ENCODE results near the gene PLEKHO1.

PLEKHO1 gene

DNA sequence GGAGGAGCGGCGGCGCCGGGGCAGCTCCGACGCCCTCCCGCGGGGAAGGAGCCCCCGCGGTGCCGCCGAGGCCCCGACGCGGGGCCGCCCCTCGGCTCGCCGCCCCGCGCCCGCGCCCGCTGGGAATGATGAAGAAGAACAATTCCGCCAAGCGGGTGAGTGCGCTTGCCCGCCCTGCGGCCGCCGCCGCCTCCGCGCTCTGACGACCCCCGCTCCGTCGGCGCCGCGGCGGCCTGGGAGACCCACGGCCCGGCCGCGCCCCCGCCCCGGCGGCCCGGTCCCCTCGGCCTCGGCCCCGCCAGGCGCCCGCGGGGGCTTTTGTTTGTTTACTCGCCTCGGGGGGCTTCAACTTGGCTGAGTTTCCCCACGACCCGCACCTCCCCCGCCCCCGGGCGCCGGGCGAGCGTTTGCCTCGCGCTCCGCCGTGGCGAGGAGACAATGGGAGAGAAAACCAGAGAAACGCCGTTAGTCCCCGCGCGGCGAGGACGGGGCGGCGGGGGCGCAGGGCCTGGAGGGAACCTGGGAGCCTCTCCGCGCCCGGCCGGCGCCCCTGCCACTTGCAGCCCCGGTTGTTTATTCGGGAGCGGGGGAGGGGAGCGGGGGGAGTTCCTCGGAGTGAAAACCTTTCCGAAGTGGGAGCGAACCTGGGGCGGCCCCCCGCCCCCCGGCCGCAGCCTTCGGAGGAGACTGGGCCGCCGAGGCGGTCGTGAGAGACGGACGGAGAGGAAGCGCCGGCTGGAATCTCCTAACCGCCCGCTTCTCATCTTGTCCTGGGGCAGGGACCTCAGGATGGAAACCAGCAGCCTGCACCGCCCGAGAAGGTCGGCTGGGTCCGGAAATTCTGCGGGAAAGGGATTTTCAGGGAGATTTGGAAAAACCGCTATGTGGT, 661 bp downstream of the PLEKHO1 start:
- peak; percentile 43 for DNase-seq

DNA sequence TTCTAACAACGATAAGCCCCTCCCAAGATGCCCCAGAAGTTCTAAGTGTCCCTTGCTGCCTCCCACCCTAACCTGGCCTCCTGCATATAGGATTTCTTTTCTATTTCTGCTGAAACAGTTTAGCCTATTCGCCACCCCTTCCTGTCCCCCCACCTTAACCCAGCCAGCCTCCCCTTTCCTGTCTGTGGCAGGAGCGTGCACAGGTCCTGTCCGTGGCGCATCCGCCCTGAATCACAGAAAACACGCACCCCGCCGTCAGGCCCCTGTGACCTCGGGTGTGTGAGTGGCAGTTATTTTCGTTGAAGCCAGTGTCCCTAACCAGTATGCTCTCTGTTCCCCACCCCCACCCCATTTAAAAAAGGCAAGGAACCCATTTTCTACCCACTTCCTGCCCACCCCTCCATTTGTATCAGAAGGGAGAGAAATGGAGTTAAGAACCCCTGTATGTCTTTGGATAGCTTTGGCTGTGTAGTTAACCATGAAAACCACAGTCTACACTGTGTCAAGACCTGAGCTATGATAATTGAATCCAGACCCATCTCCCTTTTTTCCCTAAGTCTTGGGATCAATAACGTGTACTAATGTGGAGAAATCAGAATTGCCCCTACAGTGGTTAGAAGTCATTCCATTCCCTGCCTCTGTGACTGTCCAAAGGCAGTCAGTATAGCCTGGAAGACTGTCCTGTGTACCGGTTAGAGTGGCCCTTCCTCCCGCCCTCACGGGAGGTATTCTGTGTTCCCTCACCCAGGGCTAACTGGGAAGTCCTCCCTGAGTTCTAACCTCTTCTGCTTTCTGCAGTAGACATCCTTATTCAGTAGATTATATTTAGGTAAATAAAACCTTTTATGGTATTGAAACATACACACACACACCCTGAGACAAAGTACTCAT, 1.8 kb downstream of the PLEKHO1 start:
- no peak for DNase-seq

DNA sequence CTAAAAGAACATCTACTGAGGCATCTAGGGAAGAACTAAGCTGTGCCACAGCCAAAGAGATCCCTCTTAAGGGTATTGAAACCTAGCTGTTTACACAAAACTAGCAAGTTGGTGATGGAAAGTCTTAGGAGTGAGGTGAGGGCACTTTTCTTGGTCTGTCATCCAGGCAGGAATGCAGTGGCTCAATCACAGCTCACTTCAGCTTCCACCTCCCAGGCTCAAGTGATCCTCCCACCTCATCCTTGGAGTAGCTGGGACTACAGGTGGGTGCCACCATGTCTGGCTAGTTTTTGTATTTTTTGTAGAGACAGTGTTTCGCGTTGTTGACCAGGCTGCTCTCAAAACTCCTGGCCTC, 2.4 kb downstream of the PLEKHO1 start:
- no peak for DNase-seq

DNA sequence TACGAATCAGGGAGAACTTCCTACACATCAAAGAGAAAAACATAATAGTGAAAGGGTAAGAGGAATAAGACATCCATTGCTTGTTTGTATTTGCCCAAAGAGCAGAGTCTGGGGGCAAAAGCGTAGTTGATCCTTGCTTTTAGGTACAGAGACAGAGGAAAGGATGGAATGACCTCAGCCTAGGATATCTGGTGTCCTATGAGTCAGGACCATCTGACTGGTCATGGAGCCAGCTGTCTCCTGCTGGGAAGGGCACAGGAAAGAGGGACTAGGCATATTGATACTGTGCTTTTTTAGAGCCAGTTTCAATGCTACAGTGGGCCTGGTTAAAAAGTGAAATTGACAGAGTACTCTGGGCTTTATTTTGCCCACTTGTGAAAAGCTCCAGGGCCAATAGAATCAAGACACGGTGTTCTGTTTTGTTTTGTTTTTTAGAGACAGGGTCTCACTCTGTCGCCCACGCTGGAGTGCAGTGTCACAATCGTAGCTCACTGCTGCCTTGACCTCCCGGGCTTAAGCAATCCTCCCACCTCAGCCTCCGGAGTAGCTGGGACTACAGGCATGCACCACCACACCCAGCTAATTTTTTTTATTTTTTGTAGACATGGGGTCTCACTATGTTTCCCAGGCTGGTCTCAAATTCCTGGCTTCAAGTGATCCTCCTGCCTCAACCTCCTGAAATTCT, 3.2 kb downstream of the PLEKHO1 start:
- no peak for DNase-seq

DNA sequence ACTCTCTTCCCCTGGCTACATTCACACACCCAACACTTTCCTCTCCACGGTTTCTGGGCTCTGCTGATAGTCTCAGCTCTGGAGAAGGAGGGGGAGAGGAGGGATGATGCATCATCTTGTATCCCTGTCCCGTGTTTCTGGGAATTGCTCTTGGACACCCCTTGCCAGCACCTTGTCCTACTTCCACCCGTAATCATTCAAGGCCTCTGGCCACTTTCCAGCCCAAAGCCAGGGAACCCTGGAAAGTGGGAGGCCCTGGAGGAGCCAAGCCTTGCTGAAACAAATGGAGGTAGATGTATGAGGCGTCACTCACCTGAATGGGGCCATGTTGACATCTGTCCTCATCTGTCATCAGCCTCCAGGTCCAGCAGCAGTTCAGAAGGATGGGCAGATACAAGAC, 4.4 kb downstream of the PLEKHO1 start:
- DNase-seq, result no peak

DNA sequence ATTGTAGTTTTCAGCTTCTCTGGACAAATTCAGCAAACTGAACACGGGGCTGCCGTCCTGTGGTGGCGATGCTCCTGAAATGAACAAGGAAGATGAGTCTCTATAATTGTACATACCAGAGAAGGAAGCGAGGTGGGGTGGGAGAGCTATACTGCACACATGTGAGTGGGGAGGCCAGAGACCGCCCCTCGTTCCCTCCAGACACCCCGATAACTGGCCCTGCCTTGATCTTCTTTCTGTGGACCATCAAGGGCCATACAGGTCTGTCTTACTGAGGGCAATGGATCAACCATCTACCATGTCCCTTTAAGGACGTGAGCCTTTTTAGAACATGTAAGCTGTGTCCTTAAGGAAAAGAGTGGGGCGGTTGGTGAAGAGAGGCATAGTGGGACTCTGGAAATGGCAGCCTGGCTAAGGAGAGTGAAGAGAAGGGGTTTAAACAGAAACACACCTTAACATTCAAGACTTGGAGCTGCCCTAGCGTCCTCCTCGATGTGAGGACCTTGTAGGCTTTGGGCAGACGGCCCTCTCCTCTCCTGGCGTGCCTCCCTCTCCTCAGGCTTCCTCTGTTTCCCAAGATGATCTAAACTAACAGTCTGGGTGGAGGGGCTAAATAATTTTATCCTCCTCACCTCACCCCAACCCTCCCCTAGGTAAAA, 5.8 kb downstream of the PLEKHO1 start:
- no peak for DNase-seq

DNA sequence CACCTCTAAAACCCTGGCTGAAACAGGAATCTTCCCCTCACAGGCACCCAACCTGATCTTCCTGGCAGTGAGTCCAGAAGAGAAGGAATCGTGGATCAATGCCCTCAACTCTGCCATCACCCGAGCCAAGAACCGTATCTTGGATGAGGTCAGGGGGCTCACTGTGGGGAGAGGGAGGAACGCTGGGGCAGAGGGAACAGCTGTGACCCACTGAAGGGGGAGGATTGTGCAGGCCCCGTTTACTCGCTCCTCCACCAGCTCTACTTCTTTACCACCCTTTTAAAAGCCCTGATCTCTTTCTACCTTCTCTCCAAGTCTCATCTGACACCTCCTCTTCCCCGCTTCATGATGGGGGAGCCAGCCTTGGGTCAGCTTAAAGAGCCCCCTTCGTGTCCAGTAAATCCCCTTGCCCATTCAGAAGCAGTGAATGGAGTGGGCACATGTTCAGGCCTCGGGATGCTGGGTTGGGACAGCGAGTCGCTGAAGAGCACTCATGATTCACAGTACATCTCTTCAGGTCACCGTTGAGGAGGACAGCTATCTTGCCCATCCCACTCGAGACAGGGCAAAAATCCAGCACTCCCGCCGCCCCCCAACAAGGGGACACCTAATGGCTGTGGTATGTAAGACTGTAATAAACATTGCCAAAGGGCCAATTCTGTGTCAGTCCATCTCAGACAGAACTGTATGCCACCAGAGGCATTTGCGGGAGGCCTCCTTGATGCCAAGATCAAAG, 7.3 kb downstream of the PLEKHO1 start:
- no peak for DNase-seq

DNA sequence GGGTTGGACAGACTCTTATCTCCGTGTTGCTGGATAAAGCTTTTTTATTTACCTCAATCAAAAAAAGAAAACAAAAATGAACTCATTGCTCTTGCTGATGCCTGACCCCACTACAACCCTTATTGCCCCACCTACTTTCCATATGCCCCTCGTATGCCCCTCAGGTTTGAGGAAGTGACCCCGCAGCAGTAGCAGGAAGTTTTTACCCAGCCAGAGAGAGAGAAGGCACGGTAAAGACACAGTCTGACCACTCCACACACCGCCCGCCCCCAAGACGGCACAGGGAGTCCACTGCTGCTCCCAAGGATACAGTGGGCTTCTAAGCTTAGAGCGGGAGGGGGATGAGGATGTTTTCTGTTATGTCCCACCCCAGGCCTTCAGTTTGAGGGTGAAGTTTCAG, 9.8 kb downstream of the PLEKHO1 start:
- no peak for DNase-seq

DNA sequence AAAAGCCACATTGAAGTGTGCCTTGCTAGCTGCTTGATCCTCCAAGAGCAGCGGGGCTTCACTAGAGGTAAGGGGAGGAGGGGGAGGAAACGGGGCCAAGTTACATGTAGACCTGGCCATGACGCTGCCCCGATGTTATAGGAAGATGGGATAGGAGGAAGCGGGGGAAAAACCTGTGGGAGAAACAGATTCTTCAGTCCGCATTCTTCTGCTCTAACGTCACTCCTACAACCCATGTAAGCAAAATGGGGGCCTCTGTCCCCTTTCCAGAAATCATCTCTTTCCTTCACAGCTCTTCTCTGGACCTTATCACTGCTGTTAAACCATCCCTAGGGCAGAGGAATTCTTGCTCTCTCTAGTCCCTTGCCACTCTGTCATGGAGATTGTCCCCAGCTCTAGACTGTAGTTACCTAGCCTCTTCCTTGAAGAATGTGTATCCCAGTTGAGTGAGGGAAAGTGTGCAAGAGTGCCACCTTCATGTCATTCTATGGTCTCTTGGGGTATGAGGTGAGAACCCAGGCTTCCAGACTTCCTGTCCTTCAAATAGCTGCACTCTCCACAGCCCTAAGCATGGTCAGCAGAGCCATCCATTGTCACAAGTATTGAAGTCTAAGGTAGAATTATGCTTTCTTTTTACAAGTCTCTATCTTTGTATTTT, 11.4 kb downstream of the PLEKHO1 start:
- no peak for DNase-seq

DNA sequence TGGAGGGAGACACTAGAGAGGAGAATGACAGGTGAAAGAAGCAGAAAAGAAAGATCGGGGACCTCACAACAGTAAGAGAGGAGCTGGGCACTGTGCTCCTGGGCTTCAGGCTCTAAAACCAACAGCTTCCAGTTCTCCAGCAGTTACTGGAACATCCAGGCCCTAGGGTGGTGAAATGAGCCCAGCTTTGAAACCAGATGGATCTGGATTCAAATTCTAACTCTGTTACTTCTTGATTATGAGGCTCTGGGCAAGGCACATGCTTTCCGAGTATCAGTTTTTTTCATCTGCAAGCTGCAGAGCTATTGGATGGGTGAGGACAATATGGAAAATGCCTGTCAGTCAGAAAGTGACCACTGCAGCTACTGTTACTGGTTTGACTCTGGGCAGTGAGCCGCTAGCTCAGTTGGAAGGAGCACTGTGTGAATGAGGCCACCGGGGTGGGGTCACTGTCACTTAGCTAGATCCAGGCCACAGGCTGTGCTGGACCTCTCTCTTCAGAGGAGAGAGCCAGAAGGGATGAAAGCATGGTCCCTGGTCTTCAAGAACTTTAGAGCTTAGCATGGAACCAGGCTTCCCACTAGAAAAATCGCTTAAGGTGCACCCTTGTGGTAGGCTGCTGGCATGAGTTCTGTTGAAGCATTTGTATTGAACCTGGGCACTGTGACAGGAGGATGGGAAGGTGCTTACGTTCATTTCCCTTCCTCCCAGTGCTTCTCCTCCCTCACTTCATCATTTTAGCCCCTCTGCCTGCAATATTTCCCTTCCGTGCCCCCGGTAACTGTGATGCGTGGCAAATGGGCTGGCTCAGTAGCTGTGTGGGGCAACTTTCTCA, 12.2 kb downstream of the PLEKHO1 start:
- peak; percentile 8 for DNase-seq

DNA sequence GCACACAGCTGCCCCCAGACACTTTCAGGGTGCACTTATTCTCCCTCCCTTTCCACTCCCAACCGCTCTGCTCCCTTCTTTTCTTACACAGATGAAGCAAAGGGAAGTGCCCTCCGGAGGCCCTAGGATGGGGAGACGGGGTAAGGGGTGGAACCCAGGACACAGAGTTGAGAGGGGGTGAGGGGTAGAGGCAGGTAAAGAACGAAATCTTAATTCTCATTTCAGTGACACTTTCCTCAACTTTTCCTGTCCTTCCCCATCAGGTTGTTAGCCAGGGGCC, 12.8 kb downstream of the PLEKHO1 start:
- no peak for DNase-seq

DNA sequence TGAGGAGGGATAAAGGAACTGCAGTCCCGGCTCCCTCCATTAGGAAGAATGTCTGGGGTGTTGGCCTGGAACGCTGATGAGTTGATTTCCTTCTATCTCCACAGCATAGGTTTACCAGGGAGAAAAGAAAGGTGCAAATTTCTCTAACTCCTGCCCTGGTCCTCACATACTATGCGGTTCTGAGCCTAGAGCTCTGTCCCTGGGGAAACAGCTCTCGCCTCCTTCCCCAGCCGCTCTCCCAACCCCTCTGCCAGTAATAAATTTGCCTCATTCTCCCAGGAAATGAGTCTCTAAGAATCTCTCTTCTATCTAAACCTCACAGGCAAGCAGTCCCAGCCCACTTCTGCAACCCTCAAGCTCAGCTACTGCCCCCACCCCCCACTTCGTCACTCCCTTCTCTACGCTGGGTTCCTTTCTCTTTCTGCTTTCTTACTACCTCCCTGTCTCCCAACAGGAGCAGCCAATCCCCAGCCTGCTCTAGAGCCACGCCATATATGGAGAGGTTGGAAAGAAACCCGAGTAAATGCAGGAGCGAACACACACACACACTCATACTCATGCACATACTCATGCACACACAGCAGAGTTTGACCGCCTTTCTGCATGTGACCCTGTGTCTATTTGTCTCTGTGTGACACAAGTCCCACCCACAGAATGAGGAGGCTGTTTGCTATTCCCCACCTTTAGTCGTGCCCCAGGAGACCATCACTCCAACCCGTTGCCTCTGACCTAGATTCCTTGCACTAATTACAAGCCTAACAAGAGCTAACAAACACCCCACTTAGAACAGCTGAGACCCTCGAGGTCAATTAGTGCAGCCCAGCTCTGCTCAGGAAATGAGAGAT, 13.4 kb downstream of the PLEKHO1 start:
- peak; percentile 92 for DNase-seq

DNA sequence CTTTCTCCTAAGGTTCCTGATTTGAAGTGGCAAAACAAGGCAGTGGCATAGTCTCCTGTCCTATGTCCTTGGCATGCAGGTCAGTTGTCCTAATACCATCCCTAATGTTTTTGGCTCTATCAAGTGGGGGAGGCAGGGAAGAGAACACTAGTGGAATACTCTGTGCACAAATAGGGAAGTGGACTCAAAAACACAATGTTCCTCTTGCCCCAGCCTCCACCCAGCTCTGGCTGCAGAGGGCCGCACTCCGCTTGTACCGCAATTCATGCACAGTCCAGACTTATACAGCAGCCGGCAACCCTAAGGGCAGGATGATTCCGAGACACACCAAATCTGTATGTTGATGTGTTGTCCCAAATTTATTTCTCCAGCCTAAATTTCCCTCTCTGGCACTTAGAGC, 14.5 kb downstream of the PLEKHO1 start:
- no peak for DNase-seq

DNA sequence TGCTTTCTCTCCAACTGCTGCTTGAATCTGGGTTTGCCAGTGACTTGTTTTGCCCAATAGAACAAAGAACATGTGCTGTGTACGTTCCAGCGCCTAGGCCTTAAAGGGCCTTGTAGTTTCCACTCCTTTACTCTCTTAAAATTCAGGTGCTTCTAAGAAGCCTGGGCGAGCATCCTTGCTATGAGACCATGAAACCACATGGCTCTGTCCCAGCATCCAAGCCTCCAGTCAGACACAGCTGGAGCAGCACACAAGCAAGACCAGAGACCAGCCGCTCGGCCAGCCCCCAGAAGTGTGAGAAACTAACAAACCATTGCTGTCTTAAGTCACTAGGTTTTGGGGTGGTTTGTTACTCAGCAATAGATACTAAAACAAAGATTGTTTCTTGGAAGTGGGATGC, 15.1 kb downstream of the PLEKHO1 start:
- no peak for DNase-seq

DNA sequence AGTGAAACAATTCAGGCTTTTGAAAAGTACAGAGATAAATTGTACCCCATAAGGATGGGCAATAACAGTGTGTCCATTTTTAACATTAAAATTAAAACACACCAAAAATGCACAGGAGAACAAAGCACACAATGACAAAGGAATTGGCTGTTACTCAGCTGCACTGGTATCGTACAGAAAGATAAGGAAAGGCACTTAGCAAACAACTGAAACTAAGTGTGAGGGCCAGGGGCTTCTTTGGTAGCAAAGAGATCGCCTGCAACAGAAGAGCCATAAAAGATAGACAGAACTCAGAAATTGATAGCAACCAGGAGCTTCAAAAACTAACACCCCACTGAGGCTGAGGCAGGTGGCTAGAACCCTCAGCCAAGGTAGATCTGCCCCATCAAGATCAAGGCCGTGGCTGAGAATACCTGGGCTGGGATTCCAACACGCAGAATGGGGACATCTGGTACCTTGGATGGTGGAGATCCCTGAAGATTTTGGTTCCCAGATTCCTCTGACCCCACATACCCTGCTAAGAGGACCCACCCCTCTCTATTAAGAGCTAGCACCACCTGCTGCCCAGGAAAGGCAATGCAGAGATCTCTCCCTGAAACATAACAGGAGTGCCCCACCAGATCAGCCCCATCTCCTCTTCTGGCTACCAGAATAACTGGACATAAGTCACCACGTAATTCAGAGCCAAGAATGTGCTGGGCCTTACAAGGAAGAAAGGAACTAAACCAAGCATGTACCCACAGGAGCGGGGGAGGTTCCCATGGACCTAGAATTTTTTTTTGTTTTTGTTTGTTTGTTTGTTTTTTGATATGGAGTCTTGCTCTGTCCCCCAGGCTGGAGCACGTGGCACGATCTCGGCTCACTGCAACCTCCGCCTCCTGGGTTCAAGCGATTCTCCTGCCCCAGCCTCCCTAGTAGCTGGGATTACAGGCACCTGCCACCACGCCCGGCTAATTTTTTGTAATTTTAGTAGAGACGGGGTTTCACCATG, 16.2 kb downstream of the PLEKHO1 start:
- peak; percentile 48 for DNase-seq

DNA sequence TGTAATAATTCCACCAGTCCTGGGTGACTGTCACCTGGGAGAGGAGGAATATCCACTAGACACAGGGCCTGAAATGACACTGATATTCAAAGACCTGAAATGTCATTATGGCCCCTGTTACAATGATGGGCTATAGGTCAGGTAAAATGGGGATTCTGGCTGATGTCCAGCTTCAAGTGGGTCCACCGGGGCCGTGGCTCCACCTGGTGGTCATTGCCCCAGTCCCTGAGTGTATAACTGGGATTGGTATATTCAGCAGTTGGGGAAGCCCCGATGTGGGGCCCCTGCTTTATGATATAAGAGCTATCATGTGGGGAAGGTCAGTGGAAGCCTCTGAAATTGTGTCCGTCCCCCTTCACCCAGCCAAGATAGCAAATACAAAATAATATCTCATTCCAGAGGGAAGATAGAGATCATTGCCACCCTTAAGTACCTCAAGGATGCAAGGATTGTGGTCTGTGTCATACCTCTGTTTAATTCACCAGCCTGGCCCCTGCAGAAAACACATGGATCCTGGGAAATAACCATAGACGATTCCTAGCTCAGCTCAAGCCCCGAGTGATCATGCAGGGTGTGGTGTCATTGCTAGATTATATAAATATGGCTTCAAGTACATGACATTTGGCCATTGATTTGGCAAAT, 19.4 kb downstream of the PLEKHO1 start:
- DNase-seq, result peak; percentile 60

DNA sequence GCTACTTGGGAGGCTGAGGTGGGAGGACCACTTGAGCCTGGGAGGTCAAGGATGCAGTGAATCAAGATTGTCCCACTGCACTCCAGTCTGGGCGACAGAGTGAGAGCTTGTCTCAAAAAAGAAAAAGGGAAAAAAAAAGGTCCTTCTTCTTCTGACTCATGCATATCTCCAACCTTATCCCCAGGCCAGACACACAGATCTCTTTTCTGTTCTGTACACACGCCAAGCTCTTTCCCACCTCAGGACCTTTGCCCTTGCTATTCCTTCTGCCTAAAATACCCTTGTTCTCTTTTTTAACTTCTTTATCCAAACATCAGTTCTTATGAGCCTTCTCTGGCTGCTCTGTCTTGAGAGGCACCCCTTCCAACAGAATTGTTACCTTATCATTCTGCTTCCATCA, 22.1 kb downstream of the PLEKHO1 start:
- DNase-seq, result no peak

DNA sequence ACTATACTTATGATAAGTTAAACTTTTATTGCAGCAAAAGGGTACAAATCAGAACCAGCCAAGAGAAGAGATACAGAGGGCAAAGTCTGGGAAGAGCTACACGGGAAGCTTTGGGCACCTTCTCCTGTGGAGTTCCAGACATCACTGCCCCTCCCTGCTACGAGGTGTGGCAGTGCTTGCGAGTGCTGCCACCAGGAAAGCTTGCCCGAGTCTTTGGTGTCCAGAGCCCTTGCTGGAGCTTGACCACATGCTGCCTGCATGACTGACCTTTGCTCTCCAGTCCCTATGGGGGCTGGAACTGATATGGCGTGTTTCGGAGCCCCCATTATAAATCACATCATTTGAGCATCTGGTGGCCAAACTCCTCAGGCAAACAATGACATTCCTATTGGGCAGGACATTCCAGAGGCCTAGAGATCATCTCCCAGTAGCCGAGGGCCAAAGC, 23.4 kb downstream of the PLEKHO1 start:
- DNase-seq, result no peak
